GM21737 (cell line): ENCODE measurements around the gene IFNL4.

Experiments used
- ATAC-seq: cut with Tn5 transposase; IDR thresholded peaks from one replicate; pipeline ENCODE4 v1.9.1; 2021; ENCODE audit warnings: mild to moderate bottlenecking, moderate library complexity; ENCODE audit not compliant: unreplicated experiment

IFNL4 gene

GRCh38 chr19:39197808-39198207, 50.8 kb downstream of the IFNL4 start:
- no peak for ATAC-seq

GRCh38 chr19:39196860-39197562, 51.6 kb downstream of the IFNL4 start, which contains the start of gene NCCRP1:
NCCRP1 (plus strand) TSS chr19:39196964; CDS start chr19:39196983, 19 bp downstream.
- no peak for ATAC-seq

- no peak for ATAC-seq
Observed at GRCh38 chr19:39196320-39196719, 52.3 kb downstream of the IFNL4 start.
